IMR-90 (cell line): ENCODE measurements around the gene GSPT1. TPM values are rescaled to one million over a fixed set of nuclear protein-coding genes. Genes with fewer than 3 reads are reported as not detected.

Source experiments
- ATAC-seq: fragments of 200-7000 bp; cut with Tn5 transposase; 2 replicates; pipeline ENCODE4 v1.9.1; 2020; ENCODE audit warnings: low read depth, mild to moderate bottlenecking, moderate library complexity
- BruUV-seq: library from RNA; stranded (reverse); fragments of 400-500 nt; replicated peaks from 2 replicates; lab custom pipeline; 2021; lab: Mats Ljungman, UMichigan
- CTCF ChIA-PET: fragments of 300-600 bp; formaldehyde crosslinking; extraction: SDS; loops from one replicate; lab custom pipeline; 2021; ENCODE audit warnings: antibody characterized with exemption; lab: Yijun Ruan, JAX
- POLR2A ChIA-PET: fragments of 300-600 bp; sonication (Branson Sonifier 250); formaldehyde crosslinking; loops from one replicate; lab custom pipeline; 2022; ENCODE audit warnings: antibody characterized with exemption; ENCODE audit not compliant: unreplicated experiment; lab: Charles Lee
- DNase-seq: peaks from one replicate; pipeline ENCODE4 v3.0.0; 2013
- H2AFZ ChIP-seq: replicated peaks from 2 replicates; pipeline ENCODE3; 2013; ENCODE audit warnings: low read length, mild to moderate bottlenecking; ENCODE audit not compliant: poor library complexity
- H2AK5ac ChIP-seq: 2 replicates; pipeline ENCODE4 v1.6.1; 2013; ENCODE audit warnings: low read depth, low read length, inconsistent platforms
- H2AK9ac ChIP-seq: replicated peaks from 2 replicates; pipeline ENCODE3; 2013; ENCODE audit warnings: mild to moderate bottlenecking, low read depth, low read length, moderate library complexity; ENCODE audit not compliant: poor library complexity
- H2BK120ac ChIP-seq: 2 replicates; pipeline ENCODE4 v1.6.1; 2013; ENCODE audit warnings: low read depth, low read length, inconsistent platforms
- H2BK15ac ChIP-seq: 3 replicates; pipeline ENCODE4 v1.6.1; 2013; ENCODE audit warnings: low read depth, low read length, inconsistent platforms
- H2BK20ac ChIP-seq: 2 replicates; pipeline ENCODE4 v1.6.1; 2013; ENCODE audit warnings: low read depth, mild to moderate bottlenecking, inconsistent platforms, low read length, moderate library complexity
- H2BK5ac ChIP-seq: 2 replicates; pipeline ENCODE4 v1.6.1; 2013; ENCODE audit warnings: mild to moderate bottlenecking, low read depth, low read length, inconsistent platforms; ENCODE audit not compliant: poor library complexity, severe bottlenecking
- H3K14ac ChIP-seq: replicated peaks from 2 replicates; pipeline ENCODE4 v1.6.1; 2013; ENCODE audit warnings: low read depth, low read length, inconsistent platforms
- H3K18ac ChIP-seq: 2 replicates; pipeline ENCODE4 v1.6.1; 2013; ENCODE audit warnings: low read depth, low read length, control low read depth
- H3K23ac ChIP-seq: 2 replicates; pipeline ENCODE4 v1.6.1; 2013; ENCODE audit warnings: low read depth, low read length, inconsistent platforms
- H3K27ac ChIP-seq: 2 replicates; pipeline ENCODE4 v1.5.1; 2013; ENCODE audit warnings: mild to moderate bottlenecking, control low read depth, low read length; ENCODE audit not compliant: insufficient read depth
- H3K27me3 ChIP-seq: 2 replicates; pipeline ENCODE4 v1.6.1; 2013; ENCODE audit warnings: low read length; ENCODE audit not compliant: control insufficient read depth, insufficient read depth
- H3K36me3 ChIP-seq: 2 replicates; pipeline ENCODE4 v1.6.1; 2013; ENCODE audit warnings: low read length, mixed read lengths; ENCODE audit not compliant: control insufficient read depth, insufficient read depth
- H3K4ac ChIP-seq: 2 replicates; pipeline ENCODE4 v1.6.1; 2013; ENCODE audit warnings: low read depth, low read length, inconsistent platforms
- H3K4me1 ChIP-seq: 2 replicates; pipeline ENCODE4 v1.6.1; 2013; ENCODE audit warnings: low read length, mixed read lengths; ENCODE audit not compliant: control insufficient read depth, insufficient read depth
- H3K4me2 ChIP-seq: 2 replicates; pipeline ENCODE4 v1.6.1; 2013; ENCODE audit warnings: low read depth, mild to moderate bottlenecking, control low read depth, low read length, moderate library complexity
- H3K4me3 ChIP-seq: 2 replicates; pipeline ENCODE4 v1.5.1; 2013; ENCODE audit warnings: low read depth, mild to moderate bottlenecking, control low read depth, low read length, moderate library complexity; ENCODE audit not compliant: insufficient read depth
- H3K56ac ChIP-seq: 2 replicates; pipeline ENCODE4 v1.6.1; 2013; ENCODE audit warnings: low read length, inconsistent platforms; ENCODE audit not compliant: insufficient read depth; ENCODE audit errors: extremely low read depth
- H3K79me1 ChIP-seq, 2 experiments: 2 replicates each; pipeline ENCODE4 v1.6.1; 2013; ENCODE audit warnings: low read length in 2 of 2, inconsistent platforms in 1 of 2, low read depth in 1 of 2
- H3K9ac ChIP-seq: 2 replicates; pipeline ENCODE4 v1.6.1; 2013; ENCODE audit warnings: low read depth, low read length, control low read depth
- H3K9me1 ChIP-seq: 2 replicates; pipeline ENCODE4 v1.6.1; 2013; ENCODE audit warnings: low read length, inconsistent platforms; ENCODE audit not compliant: insufficient read depth
- H3K9me3 ChIP-seq: 2 replicates; pipeline ENCODE4 v1.6.1; 2013; ENCODE audit warnings: low read length; ENCODE audit not compliant: control insufficient read depth, insufficient read depth
- H4K20me1 ChIP-seq: 2 replicates; pipeline ENCODE4 v1.6.1; 2013; ENCODE audit warnings: low read length, inconsistent platforms; ENCODE audit not compliant: insufficient read depth
- H4K5ac ChIP-seq: 2 replicates; pipeline ENCODE4 v1.6.1; 2013; ENCODE audit warnings: mild to moderate bottlenecking, low read depth, low read length, control low read depth
- H4K8ac ChIP-seq, 2 experiments: 2 replicates each; pipeline ENCODE4 v1.6.1; 2013; ENCODE audit warnings: low read depth in 2 of 2, low read length in 2 of 2, control low read depth in 1 of 2, inconsistent platforms in 1 of 2
- H4K91ac ChIP-seq: 2 replicates; pipeline ENCODE4 v1.6.1; 2013; ENCODE audit warnings: low read depth, low read length, inconsistent platforms; ENCODE audit not compliant: insufficient read depth
- BHLHE40 ChIP-seq: fragments of 150-350 bp; IDR thresholded peaks from 2 replicates; pipeline ENCODE4 v1.6.1; 2016; ENCODE audit warnings: mild to moderate bottlenecking, low read depth, low read length
- CEBPB ChIP-seq: IDR thresholded peaks from 2 replicates; pipeline ENCODE4 v1.6.1; 2012; ENCODE audit warnings: low read depth, low read length, improper control_type of control experiment
- CHD1 ChIP-seq: IDR thresholded peaks from 2 replicates; pipeline ENCODE4 v1.6.1; 2012; ENCODE audit warnings: low read depth, low read length, improper control_type of control experiment
- CTCF ChIP-seq: conservative IDR thresholded peaks from 2 replicates; pipeline ENCODE4 v1.5.1; 2012; ENCODE audit warnings: mild to moderate bottlenecking, low read depth, low read length, improper control_type of control experiment
- ELK1 ChIP-seq: fragments of 150-350 bp; IDR thresholded peaks from 2 replicates; pipeline ENCODE4 v1.6.1; 2016; ENCODE audit warnings: low read depth, mild to moderate bottlenecking, low read length, moderate library complexity, borderline replicate concordance
- FOS ChIP-seq: fragments of 150-350 bp; IDR thresholded peaks from 2 replicates; pipeline ENCODE4 v1.6.1; 2016; ENCODE audit warnings: low read depth, low read length
- MAFK ChIP-seq: IDR thresholded peaks from 2 replicates; pipeline ENCODE4 v1.6.1; 2012; ENCODE audit warnings: low read depth, low read length, improper control_type of control experiment
- MAZ ChIP-seq: IDR thresholded peaks from 2 replicates; pipeline ENCODE4 v1.6.1; 2012; ENCODE audit warnings: low read depth, mild to moderate bottlenecking, low read length, improper control_type of control experiment, moderate library complexity, borderline replicate concordance
- MXI1 ChIP-seq: IDR thresholded peaks from 2 replicates; pipeline ENCODE4 v1.6.1; 2012; ENCODE audit warnings: low read depth, mild to moderate bottlenecking, low read length, moderate library complexity, borderline replicate concordance
- NFE2L2 ChIP-seq: fragments of 150-350 bp; IDR thresholded peaks from 2 replicates; pipeline ENCODE4 v1.6.1; 2016; ENCODE audit warnings: low read depth, mild to moderate bottlenecking, low read length
- POLR2A ChIP-seq: IDR thresholded peaks from 2 replicates; pipeline ENCODE4 v1.6.1; 2012; ENCODE audit warnings: mild to moderate bottlenecking, low read depth, low read length
- RAD21 ChIP-seq: IDR thresholded peaks from 2 replicates; pipeline ENCODE4 v1.6.1; 2012; ENCODE audit warnings: low read length, improper control_type of control experiment
- RCOR1 ChIP-seq: IDR thresholded peaks from 2 replicates; pipeline ENCODE4 v1.6.1; 2012; ENCODE audit warnings: mild to moderate bottlenecking, low read length, improper control_type of control experiment; ENCODE audit not compliant: insufficient replicate concordance
- RFX5 ChIP-seq: IDR thresholded peaks from 2 replicates; pipeline ENCODE4 v1.8.0; 2012; ENCODE audit warnings: low read depth, mild to moderate bottlenecking, low read length, moderate library complexity
- SMC3 ChIP-seq: fragments of 150-350 bp; IDR thresholded peaks from 2 replicates; pipeline ENCODE4 v1.6.1; 2016; ENCODE audit warnings: low read depth, mild to moderate bottlenecking, antibody characterized with exemption, low read length, moderate library complexity
- USF2 ChIP-seq: fragments of 150-350 bp; IDR thresholded peaks from 2 replicates; pipeline ENCODE4 v1.6.1; 2017; ENCODE audit warnings: mild to moderate bottlenecking, antibody characterized with exemption, low read length, low read depth
- WGBS, 2 experiments: methylation state at CpG; one replicate each; pipeline versions ENCODE4 v1.1.5 to v1.1.7; 2013; ENCODE audit warnings: missing lambda C conversion rate in 2 of 2; ENCODE audit not compliant: insufficient read length in 1 of 2; ENCODE audit errors: extremely low coverage in 2 of 2; 5-methylcytosine and 5-hydroxymethylcytosine counted together
- dilution Hi-C: fragments of 300-500 bp; cut with HindIII; formaldehyde crosslinking; loops from one replicate; pipeline ENCODE4 v1.14.3; 2018; ENCODE audit warnings: low sequenced_read_pairs; ENCODE audit not compliant: unreplicated experiment
- in situ Hi-C: fragments of 300-500 bp; cut with MboI; formaldehyde crosslinking; loops from 3 replicates; pipeline ENCODE4 v1.14.3; 2019; ENCODE audit warnings: low sequenced_read_pairs, inconsistent platforms, mixed read lengths
- intact Hi-C: fragments of 100-400 bp; cut with micrococcal nuclease; formaldehyde crosslinking; loops from 2 replicates; pipeline ENCODE4 v1.10.0; 2022
- polyA plus RNA-seq, 3 experiments: library from polyadenylated mRNA; depleted of rRNA; stranded (reverse); fragments of >200 nt; gene quantifications; 2 replicates each; pipeline ENCODE4 v1.2.3, GENCODE V29; 2012; ENCODE audit warnings: low replicate concordance in 1 of 3
- total RNA-seq: library from RNA; depleted of rRNA; stranded (reverse); fragments of >200 nt; gene quantifications from 2 replicates; pipeline ENCODE4 v1.2.3, GENCODE V29; 2012

Gene GSPT1
- total and polyA plus RNA-seq, 2 of the 4 experiments (the other 2 are of a cell fraction) = 76.3 to 84.8 TPM

GRCh38 chr16:11886881-11887280 lies 28.9 kb downstream of the GSPT1 start:
- ChIA-PET POLR2A (no interaction called here), CTCF (no interaction called here)
- Histone ChIP-seq H3K27me3 (no peaks in the 10 kb centered on the region), H3K14ac (no peak overlapping the region), H3K4me2 (no peak overlapping the region), H4K20me1 (no peaks in the 10 kb centered on the region), H3K9me1 (no peaks in the 10 kb centered on the region), H2BK20ac (no peak overlapping the region), H3K4me3 (no peak overlapping the region), H2BK120ac (no peak overlapping the region), H2BK5ac (peak overlapping the region; percentile 45), H3K56ac (no peak overlapping the region), H2AK9ac (no peak overlapping the region), H3K9me3 (no peaks in the 10 kb centered on the region), H4K91ac (no peak overlapping the region), H2AK5ac (no peak overlapping the region), H3K18ac (no peak overlapping the region), H2AFZ (no peak overlapping the region), H3K9ac (no peak overlapping the region), H3K36me3 (peaks cover 37% of the 10 kb centered on the region), H3K27ac (no peak overlapping the region), H4K5ac (no peak overlapping the region), H3K79me1 (peaks cover 7 to 16% of the 10 kb centered on the region in 2 experiments; a peak in 3 of 4 replicates), H3K4me1 (no peaks in the 10 kb centered on the region), H4K8ac (no peak overlapping the region), H3K23ac (no peak overlapping the region), H3K4ac (no peak overlapping the region), H2BK15ac (no peak overlapping the region)
- dilution Hi-C loops (no loop called here), in situ Hi-C loops (no loop called here), intact Hi-C loops (no loop called here)
- ATAC-seq (no peak), DNase-seq (no peak)
- TF ChIP-seq CEBPB (no peak), FOS (no peak), SMC3 (no peak), MAFK (no peak), ELK1 (no peak), NFE2L2 (no peak), CTCF (no peak), RFX5 (no peak), RAD21 (no peak), CHD1 (no peak), POLR2A (no peak), MXI1 (no peak), RCOR1 (no peak), USF2 (no peak), MAZ (no peak), BHLHE40 (no peak)
- 86% methylated on average over 1 of the region's 6 CpGs; no CpG with 5 or more reads in 1 of the 2 experiments for WGBS, 2 experiments
- BruUV-seq = no TSS peak
